ENCODE results near the gene KDELR3.

- TF ChIP-seq POLR2A (IDR thresholded peaks at IDR 0.05; ENCODE audit: borderline replicate concordance, extremely low read depth, insufficient read depth, insufficient read length) (no peak), CTCF (IDR thresholded peaks at IDR 0.05 in 2 of 3, conservative IDR thresholded peaks at IDR 0.05 in 1 of 3; ENCODE audit: borderline replicate concordance in 1 of 3, insufficient read depth in 1 of 3, low read depth in 2 of 3, low read length in 2 of 3) (no peak), FOSL1 (IDR thresholded peaks at IDR 0.05; ENCODE audit: low read depth) (no peak), EZH2 (IDR thresholded peaks at IDR 0.05) (no peak), SP1 (IDR thresholded peaks at IDR 0.05; ENCODE audit: low read depth) (no peak), ZNF274 (IDR thresholded peaks at IDR 0.05; ENCODE audit: low read depth, low read length) (no peak), ZBTB33 (IDR thresholded peaks at IDR 0.05; ENCODE audit: extremely low read depth, insufficient replicate concordance, low read length) (no peak)
These were observed 47.2 kb upstream of the KDELR3 start for GRCh38 chr22:38420734-38421133.

Measured in HCT116 (cell line).